OCI-LY7 (cell line): Measurements from ENCODE around the gene HCRTR1. TPM values are rescaled to one million over a fixed set of nuclear protein-coding genes. Genes with fewer than 3 reads are reported as not detected.

Experiments used
- BruUV-seq: library from RNA; stranded (reverse); fragments of 400-500 nt; replicated peaks from 2 replicates; lab custom pipeline; 2021; lab: Mats Ljungman, UMichigan
- CTCF ChIA-PET: fragments of 300-600 bp; sonication (Branson Sonifier 250); formaldehyde crosslinking; loops from one replicate; lab custom pipeline; 2022; ENCODE audit warnings: antibody characterized with exemption; ENCODE audit not compliant: unreplicated experiment; lab: Charles Lee
- POLR2A ChIA-PET: fragments of 300-600 bp; sonication (Branson Sonifier 250); formaldehyde crosslinking; loops from one replicate; lab custom pipeline; 2022; ENCODE audit warnings: antibody characterized with exemption; lab: Charles Lee
- DNase-seq: peaks from one replicate; pipeline ENCODE4 v3.0.0-alpha.2; 2015; ENCODE audit warnings: low spot score
- H2AFZ ChIP-seq: fragments of 200-600 bp; sonication (generic), shearing (Covaris generic); 2 replicates; pipeline ENCODE4 v1.6.1; 2014; ENCODE audit warnings: mild to moderate bottlenecking, antibody characterized with exemption, low read length, moderate library complexity
- H3K27ac ChIP-seq: fragments of 200-600 bp; sonication (generic); 2 replicates; pipeline ENCODE4 v1.5.1; 2014; ENCODE audit warnings: mixed run types, low read depth, mild to moderate bottlenecking, moderate library complexity, low read length, inconsistent platforms; ENCODE audit not compliant: poor library complexity, severe bottlenecking
- H3K36me3 ChIP-seq: fragments of 200-600 bp; sonication (generic); 2 replicates; pipeline ENCODE4 v1.6.1; 2014; ENCODE audit warnings: mild to moderate bottlenecking, antibody characterized with exemption, low read length, moderate library complexity, mixed read lengths; ENCODE audit not compliant: insufficient read depth
- H3K4me1 ChIP-seq: fragments of 200-600 bp; sonication (generic); 2 replicates; pipeline ENCODE4 v1.5.1; 2014; ENCODE audit warnings: mild to moderate bottlenecking, low read length; ENCODE audit not compliant: insufficient read depth, poor library complexity, severe bottlenecking
- H3K4me2 ChIP-seq: fragments of 200-600 bp; sonication (generic); 2 replicates; pipeline ENCODE4 v1.6.1; 2014; ENCODE audit warnings: mild to moderate bottlenecking, low read length
- H3K4me3 ChIP-seq: fragments of 200-600 bp; sonication (generic); 2 replicates; pipeline ENCODE4 v1.5.1; 2014; ENCODE audit warnings: mild to moderate bottlenecking, low read depth, low read length; ENCODE audit not compliant: poor library complexity, severe bottlenecking
- H3K79me2 ChIP-seq: fragments of 200-600 bp; sonication (generic); 2 replicates; pipeline ENCODE4 v1.6.1; 2016; ENCODE audit warnings: low read depth, mild to moderate bottlenecking, low read length, moderate library complexity, mixed read lengths; ENCODE audit not compliant: insufficient read depth
- H3K9me2 ChIP-seq: fragments of 200-600 bp; sonication (generic); 2 replicates; pipeline ENCODE4 v1.6.1; 2016; ENCODE audit warnings: mild to moderate bottlenecking, low read length, mixed read lengths; ENCODE audit not compliant: insufficient read depth
- H3K9me3 ChIP-seq: fragments of 200-600 bp; sonication (generic); 2 replicates; pipeline ENCODE4 v1.6.1; 2014; ENCODE audit warnings: mild to moderate bottlenecking, mixed run types, low read length, mixed read lengths
- H4K20me1 ChIP-seq: fragments of 200-600 bp; sonication (generic); 2 replicates; pipeline ENCODE4 v1.6.1; 2014; ENCODE audit warnings: mild to moderate bottlenecking, antibody characterized with exemption, low read length, moderate library complexity, mixed read lengths; ENCODE audit not compliant: insufficient read depth
- CTCF ChIP-seq: fragments of 200-600 bp; sonication (generic); conservative IDR thresholded peaks from 2 replicates; pipeline ENCODE4 v1.5.1; 2014; ENCODE audit warnings: mild to moderate bottlenecking, antibody characterized with exemption, low read length, moderate library complexity, mixed read lengths
- EZH2phosphoT487 ChIP-seq: fragments of 200-600 bp; sonication (generic); IDR thresholded peaks from 2 replicates; pipeline ENCODE4 v1.6.1; 2018; ENCODE audit warnings: low read depth, borderline replicate concordance, mild to moderate bottlenecking, mixed run types, antibody characterized with exemption, low read length, moderate library complexity, mixed read lengths
- intact Hi-C: fragments of 100-400 bp; cut with micrococcal nuclease; formaldehyde crosslinking; loops from one replicate; pipeline ENCODE4 v1.10.0; 2022; ENCODE audit not compliant: unreplicated experiment
- total RNA-seq, 2 experiments: library from RNA; depleted of rRNA in 1 of 2; stranded (reverse); fragments of >200 nt in 1 of 2; shearing (Covaris generic) in 1 of 2; gene quantifications; 2 replicates each; pipeline ENCODE4 v1.2.3, GENCODE V29; 2014 to 2022

The HCRTR1 gene
- total RNA-seq, 2 experiments from 2014 or later, result not detected

DNA sequence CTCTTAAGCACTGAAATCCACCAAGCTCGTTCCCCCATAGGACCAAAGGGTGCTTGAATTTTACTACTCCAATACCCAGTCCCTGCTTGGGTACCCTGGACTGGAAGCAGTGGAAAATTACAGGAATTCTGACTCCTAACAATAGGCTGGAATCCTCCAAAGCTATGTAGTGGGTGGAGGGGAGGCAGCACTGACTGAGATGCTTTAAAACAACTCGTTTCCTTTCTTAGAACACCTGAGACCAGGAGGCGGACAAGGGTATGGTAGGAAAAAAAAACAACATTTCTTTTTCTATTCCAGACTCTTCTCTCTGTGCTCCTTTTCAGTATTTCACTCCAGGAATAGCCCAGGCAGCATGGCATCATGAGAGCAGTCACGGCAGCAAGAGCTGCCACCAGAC, 24.9 kb downstream of the HCRTR1 start:
- intact Hi-C loops, result no loop called here
- Histone ChIP-seq H4K20me1 (peaks cover 7% of the 10 kb centered on the region; the same call in 1 of the 2 replicates), H3K4me1 (peaks cover 15% of the 10 kb centered on the region), H3K36me3 (peaks cover 3% of the 10 kb centered on the region; the same call in 1 of the 2 replicates), H3K27ac (no peak overlapping the region), H2AFZ (no peak overlapping the region), H3K9me2 (no peaks in the 10 kb centered on the region), H3K79me2 (peaks cover 20% of the 10 kb centered on the region; the same call in 1 of the 2 replicates), H3K4me3 (no peak overlapping the region), H3K9me3 (no peaks in the 10 kb centered on the region), H3K4me2 (0 out of 2 replicates have a peak overlapping the region, but pooled peaks have one; percentile 85)
- no peak for TF ChIP-seq CTCF
- ChIA-PET CTCF (interaction anchor here (0.6 kb wide), 1 partner anchor 22 kb away, joined by 3 read pairs; no protein-coding TSS in a partner anchor), POLR2A (interaction anchor here (0.9 kb wide), 1 partner anchor 40 kb away, joined by 3 read pairs; no protein-coding TSS in a partner anchor)
- no TSS peak for BruUV-seq
- DNase-seq, result no peak

DNA sequence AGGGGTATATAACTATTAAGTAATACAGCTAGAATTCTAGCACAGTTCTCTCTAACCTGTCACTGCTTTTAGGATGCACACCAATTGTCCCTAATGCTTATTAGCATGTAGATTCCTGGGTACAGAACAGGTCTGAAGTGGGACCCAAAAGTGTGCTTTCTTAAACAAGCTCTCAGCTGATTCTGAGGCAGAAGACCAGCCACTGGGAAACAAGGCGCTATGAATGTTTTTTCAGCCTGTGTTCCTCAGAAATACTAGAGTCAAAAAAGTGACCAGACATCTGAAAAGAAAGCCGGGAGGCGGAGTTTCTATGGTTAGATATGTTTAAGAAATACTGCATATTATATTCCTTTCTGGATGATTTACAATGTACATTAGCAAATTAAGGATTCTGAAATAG, 25.4 kb downstream of the HCRTR1 start:
- H3K9me3 ChIP-seq, result no peaks in the 10 kb centered on the region
- no peak for DNase-seq
- H3K79me2 ChIP-seq, result peaks cover 20% of the 10 kb centered on the region; the same call in 1 of the 2 replicates
- H3K27ac ChIP-seq, result no peak overlapping the region
- TF ChIP-seq EZH2phosphoT487 (no peak), CTCF (no peak)
- ChIA-PET POLR2A (no interaction called here), CTCF (interaction anchor here (0.6 kb wide), 1 partner anchor 21 kb away, joined by 3 read pairs; no protein-coding TSS in a partner anchor)
- no peak overlapping the region for H2AFZ ChIP-seq
- no peak overlapping the region for H3K4me3 ChIP-seq
- H4K20me1 ChIP-seq, result peaks cover 7% of the 10 kb centered on the region; the same call in 1 of the 2 replicates
- peaks cover 3% of the 10 kb centered on the region; the same call in 1 of the 2 replicates for H3K36me3 ChIP-seq
- no TSS peak for BruUV-seq
- H3K4me2 ChIP-seq, result peak overlapping the region; percentile 85
- peaks cover 15% of the 10 kb centered on the region for H3K4me1 ChIP-seq
- intact Hi-C loops, result no loop called here
- no peaks in the 10 kb centered on the region for H3K9me2 ChIP-seq

DNA sequence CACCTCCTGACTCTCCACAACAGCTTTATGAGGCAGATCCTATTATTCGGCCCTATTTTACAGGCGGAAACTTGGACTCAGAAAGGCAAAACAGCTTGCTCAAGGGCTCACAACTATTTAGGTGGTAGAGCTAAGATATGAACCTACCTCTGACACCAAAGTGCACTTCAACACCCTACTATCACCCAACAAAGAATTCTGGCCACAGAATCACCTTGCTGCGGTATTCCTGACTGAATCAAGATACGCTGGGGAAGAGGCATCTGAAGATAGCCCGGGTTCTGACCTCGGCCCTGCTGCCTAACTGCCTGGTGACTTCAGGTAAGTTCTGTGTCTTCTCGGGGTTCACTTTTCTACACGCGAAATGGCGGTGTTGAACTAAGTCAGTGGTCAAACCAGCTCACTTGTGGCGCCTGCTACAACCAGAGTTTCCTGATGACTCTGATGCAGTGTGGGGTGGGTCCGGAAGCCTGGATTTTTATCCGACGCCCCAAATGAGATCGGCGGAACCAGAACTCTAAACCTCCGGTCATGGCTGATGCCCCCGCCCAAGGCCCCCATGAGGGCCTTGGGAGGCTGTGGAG, 26.6 kb downstream of the HCRTR1 start:
- H3K4me3 ChIP-seq, result peak overlapping the region; percentile 81
- no peak for DNase-seq
- POLR2A ChIA-PET, result no interaction called here

More for the DNA sequence above, 26.6 kb downstream of the HCRTR1 start:
- TF ChIP-seq EZH2phosphoT487, result no peak
- TF ChIP-seq CTCF, result no peak
- Histone ChIP-seq H3K4me2 (peak overlapping the region; percentile 85), H3K9me2 (no peaks in the 10 kb centered on the region), H3K27ac (peak overlapping the region; percentile 64), H3K9me3 (no peaks in the 10 kb centered on the region), H4K20me1 (peaks cover under 1% of the 10 kb centered on the region; the same call in 1 of the 2 replicates), H2AFZ (peak overlapping the region; percentile 81; the same call in 1 of the 2 replicates), H3K36me3 (0 out of 2 replicates have a peak, but pooled peaks cover 3% of the 10 kb centered on the region), H3K79me2 (peaks cover 20% of the 10 kb centered on the region; the same call in 1 of the 2 replicates), H3K4me1 (peaks cover 15% of the 10 kb centered on the region)
- intact Hi-C loops, result no loop called here
- BruUV-seq, result no TSS peak
- CTCF ChIA-PET, result no interaction called here
